HG03103 (cell line): ENCODE data around the gene CALHM1.
"Not testable (repeated sequence)": the region's sequence is repeated elsewhere in the genome, so short reads cannot be mapped to it uniquely, and the experiment has no call there.

Experiments
- ATAC-seq: cut with Tn5 transposase; IDR thresholded peaks from one replicate; pipeline ENCODE4 v1.9.1; 2021; ENCODE audit warnings: low read depth; ENCODE audit not compliant: unreplicated experiment

CALHM1 gene

GRCh38 chr10:103487410-103487708, 28.7 kb upstream of the CALHM1 start:
- ATAC-seq, result no peak

- not testable (repeated sequence) for ATAC-seq
Observed at GRCh38 chr10:103486635-103487409, 28.1 kb upstream of the CALHM1 start.

GRCh38 chr10:103481974-103482531, 23.4 kb upstream of the CALHM1 start:
- ATAC-seq, result no peak

GRCh38 chr10:103480521-103480920, 21.8 kb upstream of the CALHM1 start:
- no peak for ATAC-seq

GRCh38 chr10:103479135-103479534, 20.4 kb upstream of the CALHM1 start, which contains the start of gene CALHM3:
TSS of gene CALHM3 (minus strand) at chr10:103479240. CDS start at chr10:103479032, 208 bp downstream.
- no peak for ATAC-seq

GRCh38 chr10:103478671-103479070, 20.0 kb upstream of the CALHM1 start:
- no peak for ATAC-seq

GRCh38 chr10:103476046-103476768, 17.5 kb upstream of the CALHM1 start:
- ATAC-seq, result no peak

- ATAC-seq, result no peak
Observed at GRCh38 chr10:103475437-103475836, 16.7 kb upstream of the CALHM1 start.

GRCh38 chr10:103474077-103474476, 15.4 kb upstream of the CALHM1 start:
- no peak for ATAC-seq

GRCh38 chr10:103473261-103473671, 14.6 kb upstream of the CALHM1 start:
- ATAC-seq, result no peak

GRCh38 chr10:103472005-103472404, 13.3 kb upstream of the CALHM1 start:
- ATAC-seq, result no peak

GRCh38 chr10:103470761-103471653, 12.3 kb upstream of the CALHM1 start:
- ATAC-seq, result peak; percentile 70

GRCh38 chr10:103469201-103469600, 10.5 kb upstream of the CALHM1 start:
- ATAC-seq, result no peak

- ATAC-seq, result no peak
Observed at GRCh38 chr10:103467406-103467805, 8.7 kb upstream of the CALHM1 start.

- no peak for ATAC-seq
Observed at GRCh38 chr10:103466734-103467133, 8.0 kb upstream of the CALHM1 start.

GRCh38 chr10:103465411-103466179, 6.9 kb upstream of the CALHM1 start:
- no peak for ATAC-seq

GRCh38 chr10:103463499-103463898, 4.8 kb upstream of the CALHM1 start:
- no peak for ATAC-seq

- ATAC-seq, result no peak
Observed at GRCh38 chr10:103459615-103460014, 915 bp upstream of the CALHM1 start.

GRCh38 chr10:103457896-103458583, 660 bp downstream of the CALHM1 start:
- no peak for ATAC-seq
